Natural killer cell (primary cell): ENCODE results near the gene TBC1D9B. TPM values are rescaled to one million over a fixed set of nuclear protein-coding genes. Genes with fewer than 3 reads are reported as not detected.

Source experiments
- ATAC-seq, 3 donors: fragments of 150-1000 bp in 2 of 3; fragments of 200-7000 bp in 1 of 3; cut with Tn5 transposase; 1 replicate in 1 of 3; 2 replicates in 2 of 3; pipeline ENCODE4 v1.10.0; 2021; ENCODE audit warnings: mild to moderate bottlenecking in 2 of 3, moderate library complexity in 2 of 3
- DNase-seq, 2 donors: peaks; one replicate each; pipeline versions ENCODE4 v3.0.0 to v3.0.0-alpha.2; 2013 to 2021; ENCODE audit warnings: mixed read lengths in 1 of 2
- H3K27ac ChIP-seq: one replicate; pipeline ENCODE4 v1.5.1; 2013; ENCODE audit warnings: mild to moderate bottlenecking, low read length
- H3K27me3 ChIP-seq: one replicate; pipeline ENCODE4 v1.6.1; 2013; ENCODE audit warnings: low read length; ENCODE audit not compliant: control insufficient read depth, insufficient read depth
- H3K36me3 ChIP-seq: one replicate; pipeline ENCODE4 v1.6.1; 2013; ENCODE audit warnings: low read length; ENCODE audit not compliant: control insufficient read depth, insufficient read depth
- H3K4me1 ChIP-seq: one replicate; pipeline ENCODE4 v1.6.1; 2013; ENCODE audit warnings: low read length; ENCODE audit not compliant: control insufficient read depth, insufficient read depth
- H3K4me3 ChIP-seq: one replicate; pipeline ENCODE4 v1.5.1; 2013; ENCODE audit warnings: low read length
- H3K9me3 ChIP-seq: one replicate; pipeline ENCODE4 v1.6.1; 2013; ENCODE audit warnings: low read length; ENCODE audit not compliant: control insufficient read depth, insufficient read depth
- H3K27ac Mint-ChIP-seq, 2 donors: one replicate each; pipeline ENCODE4 v1.8.0; 2022; ENCODE audit warnings: mild to moderate bottlenecking in 2 of 2, mixed read lengths in 2 of 2, moderate library complexity in 1 of 2
- H3K27me3 Mint-ChIP-seq, 2 donors: one replicate each; pipeline ENCODE4 v1.8.0; 2022; ENCODE audit warnings: low read depth in 2 of 2, mixed read lengths in 2 of 2
- H3K36me3 Mint-ChIP-seq: one replicate; pipeline ENCODE4 v1.8.0; 2022; ENCODE audit warnings: mixed read lengths
- H3K4me1 Mint-ChIP-seq, 2 donors: one replicate each; pipeline ENCODE4 v1.8.0; 2022; ENCODE audit warnings: mixed read lengths in 2 of 2
- H3K4me3 Mint-ChIP-seq: one replicate; pipeline ENCODE4 v1.8.0; 2022; ENCODE audit warnings: mild to moderate bottlenecking, moderate library complexity, mixed read lengths
- H3K9me3 Mint-ChIP-seq, 2 donors: one replicate each; pipeline ENCODE4 v1.8.0; 2022; ENCODE audit warnings: mixed read lengths in 2 of 2
- CTCF ChIP-seq: fragments of 200-600 bp; IDR thresholded peaks from one replicate; pipeline ENCODE4 v1.8.0; 2022; ENCODE audit warnings: antibody characterized with exemption
- WGBS: methylation state at CpG from one replicate; pipeline ENCODE4 v1.1.7; 2013; ENCODE audit warnings: missing lambda C conversion rate; ENCODE audit not compliant: insufficient coverage; 5-methylcytosine and 5-hydroxymethylcytosine counted together
- intact Hi-C: fragments of 100-400 bp; cut with micrococcal nuclease; formaldehyde crosslinking; loops from one replicate; pipeline ENCODE4 v1.14.2; 2022
- total RNA-seq, 4 donors: library from RNA; stranded (reverse); fragments of 120-200 nt in 1 of 4; gene quantifications; one replicate each; pipeline versions ENCODE4 v1.2.3 to v1.2.4, GENCODE V29; 2013 to 2022

The TBC1D9B gene
- total RNA-seq, 3 donors from 2014 or later (not counting 1 experiment from before 2014, with no cell fraction given) = 102 to 115 (median 113) TPM

- intact Hi-C loops = loop anchor here (1.0 to 2.0 kb wide), 2 partner anchors 15 kb away; partner anchors contain the start of gene MGAT4B
- Mint-ChIP-seq H3K9me3 (no peaks in the 10 kb centered on the region), H3K27me3 (no peaks in the 10 kb centered on the region), H3K36me3 (peaks cover 7% of the 10 kb centered on the region), H3K27ac (peak overlapping the region; percentile 97 to 98), H3K4me3 (peak overlapping the region; percentile 96), H3K4me1 (peaks cover 38 to 63% of the 10 kb centered on the region in 2 donors)
- no peak for TF ChIP-seq CTCF
- Histone ChIP-seq H3K4me1 (peaks cover 61% of the 10 kb centered on the region), H3K4me3 (peak overlapping the region; percentile 96), H3K9me3 (no peaks in the 10 kb centered on the region), H3K27me3 (no peaks in the 10 kb centered on the region), H3K27ac (peak overlapping the region; percentile 100), H3K36me3 (peaks cover 32% of the 10 kb centered on the region)
- WGBS = under 1% methylated on average over 51 of the region's 54 CpGs
- DNase-seq (peak; percentile 91 to 94), ATAC-seq (peak; percentile 55 to 82 (median 66))
Observed at GRCh38 chr5:179821298-179822058, 86.2 kb downstream of the TBC1D9B start.

GRCh38 chr5:179820483-179821297, 87.0 kb downstream of the TBC1D9B start, which contains the start of gene SQSTM1:
TSS of gene SQSTM1 (plus strand) at chr5:179820905. CDS start at chr5:179820937, 32 bp downstream.
- peaks cover 64% of the 10 kb centered on the region for H3K4me1 ChIP-seq
- Mint-ChIP-seq H3K4me3 (peak within 1 kb of the TSS; percentile 96), H3K36me3 (peaks cover 7% of the 10 kb centered on the region), H3K4me1 (peaks cover 38 to 62% of the 10 kb centered on the region in 2 donors), H3K27me3 (peaks cover 0 to 2% of the 10 kb centered on the region in 2 donors), H3K9me3 (no peaks in the 10 kb centered on the region), H3K27ac (peak within 1 kb of the TSS; percentile 97 to 98)
- H3K27me3 ChIP-seq = no peaks in the 10 kb centered on the region
- H3K4me3 ChIP-seq = peak within 1 kb of the TSS; percentile 96
- peak; percentile 90 to 92 for DNase-seq
- WGBS = under 1% methylated on average over 81 of the region's 81 CpGs
- H3K27ac ChIP-seq = peak within 1 kb of the TSS; percentile 100
- H3K36me3 ChIP-seq = peaks cover 26% of the 10 kb centered on the region
- ATAC-seq = peak; percentile 47 to 68 (median 50)
- H3K9me3 ChIP-seq = no peaks in the 10 kb centered on the region
- TF ChIP-seq CTCF = no peak
- intact Hi-C loops = loop anchor here (1.0 to 2.0 kb wide), 3 partner anchors 9 to 16 kb away; partner anchors contain the start of gene MGAT4B

- Mint-ChIP-seq H3K4me3 (peak overlapping the region; percentile 84), H3K36me3 (peaks cover 7% of the 10 kb centered on the region), H3K4me1 (peaks cover 38 to 57% of the 10 kb centered on the region in 2 donors), H3K9me3 (no peaks in the 10 kb centered on the region), H3K27me3 (peaks cover 0 to 3% of the 10 kb centered on the region in 2 donors), H3K27ac (peak overlapping the region; percentile 97 to 98)
- WGBS = 52% methylated on average over 12 of the region's 12 CpGs
- peak in 1 of 2 donors; percentile 45 for DNase-seq
- peak overlapping the region; percentile 96 for H3K4me3 ChIP-seq
- H3K9me3 ChIP-seq = no peaks in the 10 kb centered on the region
- peak overlapping the region; percentile 100 for H3K27ac ChIP-seq
- H3K27me3 ChIP-seq = no peaks in the 10 kb centered on the region
- H3K36me3 ChIP-seq = peaks cover 20% of the 10 kb centered on the region
- intact Hi-C loops = loop anchor here (1.0 to 2.0 kb wide), 2 partner anchors 9 to 13 kb away; partner anchors contain the start of gene MGAT4B
- H3K4me1 ChIP-seq = peaks cover 64% of the 10 kb centered on the region
- ATAC-seq = no peak
- TF ChIP-seq CTCF = no peak
Observed at GRCh38 chr5:179820127-179820482, 87.6 kb downstream of the TBC1D9B start.
